GM19395 (cell line): Measurements from ENCODE around the gene ROCK2.
"Not testable (repeated sequence)": the region's sequence is repeated elsewhere in the genome, so short reads cannot be mapped to it uniquely, and the experiment has no call there.

Source experiments
- ATAC-seq: cut with Tn5 transposase; IDR thresholded peaks from one replicate; pipeline ENCODE4 v1.9.1; 2021; ENCODE audit warnings: mild to moderate bottlenecking, moderate library complexity; ENCODE audit not compliant: unreplicated experiment

ROCK2 gene

DNA sequence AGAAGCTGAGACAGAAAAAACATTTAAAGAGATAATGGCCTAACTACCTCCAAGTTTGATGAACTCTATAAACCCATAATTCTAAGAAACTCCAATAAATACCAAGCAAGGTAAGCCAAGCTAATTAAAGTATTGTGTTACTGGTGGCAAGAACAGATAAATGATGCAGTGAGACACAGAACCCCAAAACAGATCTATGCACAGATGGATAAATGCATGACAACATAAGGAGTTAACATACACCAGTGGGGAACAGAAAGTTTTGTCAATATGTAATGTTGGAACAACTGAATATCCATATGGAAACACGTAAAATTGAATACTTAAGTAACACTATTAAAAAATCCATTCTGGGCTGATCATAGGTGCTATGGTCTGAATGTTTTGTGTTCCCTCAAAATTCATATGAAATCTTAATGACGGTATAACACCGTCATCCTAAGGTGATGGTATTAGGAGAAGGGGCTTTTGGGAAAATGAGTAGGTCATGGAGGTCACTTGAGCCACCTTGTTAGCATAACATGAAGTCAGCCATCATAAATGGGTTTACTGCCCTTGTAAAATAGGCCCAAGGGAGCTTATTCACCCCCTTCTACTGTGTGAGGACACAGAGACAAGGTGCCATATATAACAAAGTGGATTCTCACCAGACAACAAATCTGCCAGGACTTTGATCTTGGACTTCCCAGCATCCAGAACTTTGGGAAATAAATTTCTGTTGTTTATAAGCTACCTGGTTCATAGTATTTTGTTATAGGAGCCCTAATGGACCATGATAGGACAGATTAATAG lies 102.8 kb downstream of the ROCK2 start:
- ATAC-seq = no peak

DNA sequence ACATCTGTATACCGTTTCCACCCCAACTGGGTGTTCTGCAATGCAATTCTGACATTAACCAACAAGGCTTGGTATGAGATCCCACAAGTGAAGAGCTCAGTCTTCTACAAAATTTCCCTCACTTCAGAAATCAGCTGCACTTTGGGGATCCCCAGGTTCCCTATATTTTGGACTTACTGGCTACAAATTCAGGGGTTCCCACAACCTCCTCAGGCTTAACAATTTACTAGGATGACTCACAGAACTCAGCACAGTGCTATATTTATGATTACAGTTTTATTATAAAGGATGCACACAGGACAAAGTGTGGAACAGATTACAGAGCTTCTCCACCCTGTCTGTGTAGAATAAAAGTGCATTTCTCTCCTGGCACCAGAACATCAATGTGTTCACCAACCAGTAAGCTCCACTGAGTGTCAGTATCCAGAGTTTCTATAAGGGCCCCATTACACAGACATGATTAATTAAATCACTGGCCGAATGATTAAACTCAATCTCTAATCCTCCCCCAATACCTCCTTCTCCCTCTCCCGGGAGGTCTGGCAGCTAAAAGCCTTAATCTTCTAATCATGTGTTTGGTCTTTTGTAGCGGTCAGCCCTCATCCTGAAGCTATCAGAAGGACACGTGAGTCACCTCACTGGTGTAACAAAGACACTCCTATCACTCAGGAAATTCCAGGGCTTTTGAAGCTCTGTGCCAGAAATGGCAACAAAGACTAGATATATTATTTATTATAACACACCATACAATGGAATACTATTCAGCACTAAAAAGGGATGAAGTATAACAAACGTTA lies 104.6 kb downstream of the ROCK2 start:
- ATAC-seq = no peak

DNA sequence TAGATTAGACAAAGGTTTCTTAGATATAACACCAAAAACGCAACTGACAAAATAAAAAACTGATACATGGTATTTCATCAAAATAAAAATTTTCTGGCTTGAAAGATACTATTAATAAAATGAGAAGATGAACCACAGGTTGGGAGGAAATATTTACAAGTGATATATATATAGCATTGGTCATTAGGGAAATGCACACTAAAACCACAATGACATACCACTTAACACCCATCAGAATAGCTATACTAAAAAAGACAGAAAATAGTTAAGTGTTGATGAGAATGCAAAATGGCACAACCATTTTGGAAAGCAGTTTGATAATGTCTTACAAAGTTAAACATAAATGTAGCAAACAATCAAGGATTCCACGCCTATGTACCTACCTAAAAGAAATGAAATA lies 105.3 kb downstream of the ROCK2 start:
- no peak for ATAC-seq

DNA sequence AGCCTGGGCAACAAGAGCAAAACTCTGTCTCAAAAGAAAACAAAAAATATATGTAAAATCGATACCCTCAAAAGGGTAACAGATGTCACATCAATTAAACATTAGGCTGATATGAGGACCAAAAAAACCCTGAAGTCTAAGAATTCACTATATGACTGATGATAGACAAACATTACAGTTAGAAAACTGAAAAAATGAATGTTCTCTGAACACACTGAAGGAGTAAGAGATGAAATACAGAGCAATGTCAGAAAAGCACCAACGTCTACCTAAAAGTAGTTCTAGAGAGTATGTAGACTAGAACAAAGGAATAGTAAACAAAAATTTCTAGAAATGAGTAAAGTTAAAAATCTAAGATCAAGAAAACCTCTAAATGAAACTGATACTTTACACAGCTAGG lies 107.3 kb downstream of the ROCK2 start:
- no peak for ATAC-seq

DNA sequence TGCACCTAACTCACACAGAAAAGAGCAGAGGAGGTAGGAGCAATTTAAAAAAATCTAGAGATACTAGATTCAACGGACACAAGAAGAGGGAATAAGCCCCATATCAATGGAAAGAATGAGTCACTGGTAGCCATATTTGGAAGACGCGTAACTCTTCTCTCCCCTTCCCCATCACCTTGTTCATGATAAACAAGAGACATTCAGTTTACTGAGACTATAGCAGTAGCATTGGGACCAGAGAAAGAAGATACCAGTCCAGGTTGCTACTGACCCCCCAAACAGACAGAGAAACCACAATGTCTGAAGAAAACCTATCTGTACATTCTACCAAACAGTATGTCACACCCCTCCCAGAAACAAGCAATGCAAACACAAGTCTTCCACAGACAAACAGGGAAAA lies 108.1 kb downstream of the ROCK2 start:
- no peak for ATAC-seq

DNA sequence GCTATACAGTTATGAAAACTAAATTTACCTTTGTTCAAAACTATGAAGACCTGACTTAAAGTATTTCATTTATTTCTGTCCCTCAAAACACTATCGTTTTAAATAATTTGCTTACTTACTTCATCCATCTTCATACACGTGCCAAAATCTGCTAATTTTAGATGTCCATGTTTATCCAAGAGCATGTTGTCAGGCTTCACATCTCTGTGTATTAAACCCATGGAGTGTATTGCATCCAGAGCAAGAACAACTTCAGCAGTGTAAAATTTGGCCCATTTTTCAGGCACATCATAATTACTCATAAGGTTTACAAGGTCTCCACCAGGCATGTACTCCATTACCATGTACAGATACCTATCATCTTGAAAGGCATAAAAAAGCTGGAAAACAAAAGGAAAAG lies 108.9 kb downstream of the ROCK2 start:
- no peak for ATAC-seq

DNA sequence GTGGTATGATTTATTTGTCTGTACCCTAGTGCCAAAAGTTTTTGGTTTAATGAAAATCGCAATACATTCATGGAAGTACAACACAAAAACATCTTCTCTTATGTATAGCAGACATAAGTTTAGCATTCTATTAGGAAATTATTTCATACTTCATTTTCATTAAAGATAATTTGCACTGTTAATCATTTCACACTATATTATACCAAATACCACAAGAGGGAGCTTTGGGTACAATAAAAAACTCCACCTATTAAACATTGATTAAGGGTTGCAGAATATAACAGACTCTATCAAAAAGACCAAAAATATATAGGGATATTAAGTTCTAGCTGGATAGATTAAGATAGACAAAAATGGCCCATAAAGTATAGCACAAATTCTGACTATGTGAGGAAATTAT lies 110.1 kb downstream of the ROCK2 start:
- no peak for ATAC-seq

DNA sequence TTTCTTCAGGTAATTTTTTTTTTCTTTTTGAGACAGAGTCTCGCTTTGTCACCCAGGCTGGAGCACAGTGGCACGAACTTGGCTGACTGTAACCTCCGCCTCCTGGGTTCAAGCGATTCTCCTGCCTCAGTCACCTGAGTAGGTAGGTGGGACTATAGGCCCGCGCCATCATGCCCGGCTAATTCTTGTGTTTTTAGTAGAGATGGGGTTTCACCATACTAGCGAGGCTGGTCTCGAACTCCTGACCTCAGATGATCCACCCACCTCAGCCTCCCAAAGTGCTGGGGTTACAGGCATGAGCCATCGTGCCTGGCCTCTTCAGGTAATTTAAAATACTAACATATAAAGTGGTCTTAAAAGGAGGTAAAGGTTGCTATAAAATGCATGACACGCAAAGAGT lies 113.2 kb downstream of the ROCK2 start:
- not testable (repeated sequence) for ATAC-seq

DNA sequence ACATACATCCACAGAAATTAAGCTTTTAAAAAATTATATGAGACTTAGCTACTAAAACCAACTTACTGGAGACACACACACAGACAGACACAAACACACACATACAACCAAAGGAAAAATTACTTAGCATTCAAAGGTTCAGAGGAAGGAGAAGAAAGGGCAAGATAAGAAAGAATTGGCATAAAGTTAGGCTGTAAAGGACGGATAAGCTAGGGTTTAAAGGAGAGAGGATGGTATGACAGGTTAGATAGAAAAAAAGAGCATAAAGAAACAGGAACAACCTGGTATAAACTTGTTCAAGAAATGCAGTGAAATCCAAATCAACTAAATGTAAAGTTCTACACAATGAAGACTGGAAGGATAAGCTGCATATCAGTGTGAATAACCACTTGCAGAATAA lies 115.7 kb downstream of the ROCK2 start:
- ATAC-seq = no peak

DNA sequence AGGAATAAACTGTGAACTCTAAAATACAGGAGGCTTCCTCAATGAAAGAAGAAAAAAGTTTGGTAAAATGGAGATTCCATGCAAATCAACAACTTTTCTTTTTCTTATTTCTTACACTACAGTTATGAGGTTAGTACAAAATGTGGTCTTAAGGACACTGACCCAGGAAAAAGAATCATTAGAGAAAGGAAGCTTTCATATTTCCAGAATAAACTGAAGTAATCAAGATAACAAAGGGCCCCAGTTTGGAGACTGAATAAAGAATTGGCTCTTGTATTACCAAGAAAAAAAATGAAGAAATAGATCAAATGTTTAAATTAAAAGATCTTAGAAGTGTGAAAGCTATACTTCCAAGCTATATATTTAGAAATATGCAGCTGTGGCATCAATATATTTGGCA lies 116.8 kb downstream of the ROCK2 start:
- no peak for ATAC-seq

DNA sequence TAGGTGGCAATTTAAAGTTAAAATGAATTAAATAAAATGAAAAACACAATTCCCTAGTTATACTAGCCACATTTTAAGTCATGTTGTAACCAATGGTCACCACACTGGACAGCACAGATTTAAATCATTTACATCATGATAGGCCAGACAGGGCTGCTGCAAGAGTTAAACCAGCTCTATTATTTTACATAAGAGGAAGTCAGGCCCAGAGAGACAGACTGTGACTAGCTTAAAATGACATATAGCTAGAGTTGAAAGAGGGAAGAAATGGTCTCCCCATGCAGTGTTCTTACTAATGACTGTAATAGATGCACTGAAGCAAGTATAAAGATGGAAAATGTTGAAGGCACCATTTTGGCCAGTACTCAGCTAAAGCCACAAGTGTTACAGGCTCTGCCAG lies 119.5 kb downstream of the ROCK2 start:
- no peak for ATAC-seq

DNA sequence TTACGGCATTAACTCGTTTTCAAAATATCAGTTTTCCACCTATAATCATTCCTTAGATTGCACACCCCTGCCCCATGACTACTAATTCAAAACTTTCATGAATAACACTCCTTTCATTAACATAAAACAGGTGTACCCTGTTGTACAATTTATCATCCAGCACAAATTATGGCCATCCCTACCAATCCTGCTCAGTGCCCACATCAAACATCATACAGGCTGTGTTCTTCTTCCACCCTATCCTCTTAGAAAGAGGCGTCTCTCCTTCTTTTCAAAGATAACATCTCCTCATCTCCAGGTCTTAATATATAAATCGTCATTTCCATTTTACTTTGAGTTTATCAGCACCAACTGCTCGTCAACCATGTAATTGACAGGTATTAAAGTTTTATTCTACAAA lies 121.6 kb downstream of the ROCK2 start:
- ATAC-seq = no peak

DNA sequence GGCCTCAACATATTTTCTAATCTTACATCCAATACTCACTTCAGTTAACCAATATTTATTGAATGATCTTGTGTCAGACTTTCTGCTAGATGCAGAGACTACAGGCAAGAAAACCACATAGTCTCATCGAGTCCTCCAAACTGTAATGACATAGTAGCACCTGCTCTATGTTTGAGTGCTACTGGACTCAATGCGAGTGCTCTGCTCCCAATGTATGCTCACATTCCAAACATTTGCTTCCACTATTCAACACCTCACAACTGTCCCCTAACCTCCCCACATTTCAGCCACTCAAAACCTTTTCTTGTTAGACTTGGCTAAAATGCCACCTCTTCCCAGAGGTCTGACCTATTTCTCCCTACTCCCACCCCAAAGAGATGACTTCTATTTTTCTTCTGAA lies 124.0 kb downstream of the ROCK2 start:
- no peak for ATAC-seq

DNA sequence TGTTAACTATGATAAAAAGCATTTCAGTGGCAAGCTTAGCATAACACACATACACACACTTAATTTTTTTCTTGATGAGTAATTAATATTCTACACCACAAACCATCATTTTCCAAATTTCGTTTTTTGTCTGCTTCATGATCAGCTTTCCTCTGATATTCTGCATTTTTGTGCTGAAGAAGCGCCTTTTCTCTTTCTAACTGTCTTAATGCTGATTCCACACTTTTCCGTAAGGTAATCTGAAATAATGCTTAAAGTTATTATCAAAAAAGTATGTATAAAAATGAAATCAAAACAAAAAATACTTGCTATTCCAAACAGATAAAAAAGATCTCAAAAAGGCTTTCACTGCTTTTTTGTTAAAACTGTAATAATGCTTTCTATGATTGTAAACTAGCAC lies 129.0 kb downstream of the ROCK2 start:
- no peak for ATAC-seq

DNA sequence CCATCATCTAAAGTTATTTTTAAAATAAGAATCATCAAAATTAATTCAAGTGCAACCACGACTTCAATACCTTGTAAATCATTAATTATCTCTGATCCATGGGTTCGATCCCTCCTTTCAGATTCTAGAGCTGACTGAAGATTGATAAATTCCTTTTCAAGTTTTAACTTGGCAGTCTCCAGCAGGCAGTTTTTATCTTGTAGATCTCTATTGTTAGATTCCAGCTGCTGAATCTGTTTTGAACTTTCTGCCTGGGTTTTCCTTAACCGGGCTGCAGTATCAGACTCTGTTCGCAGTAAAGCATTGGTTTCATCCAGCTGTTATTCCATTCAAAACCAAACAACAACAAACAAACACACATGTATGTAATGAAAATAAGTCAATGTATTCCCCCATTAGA lies 129.7 kb downstream of the ROCK2 start:
- no peak for ATAC-seq

DNA sequence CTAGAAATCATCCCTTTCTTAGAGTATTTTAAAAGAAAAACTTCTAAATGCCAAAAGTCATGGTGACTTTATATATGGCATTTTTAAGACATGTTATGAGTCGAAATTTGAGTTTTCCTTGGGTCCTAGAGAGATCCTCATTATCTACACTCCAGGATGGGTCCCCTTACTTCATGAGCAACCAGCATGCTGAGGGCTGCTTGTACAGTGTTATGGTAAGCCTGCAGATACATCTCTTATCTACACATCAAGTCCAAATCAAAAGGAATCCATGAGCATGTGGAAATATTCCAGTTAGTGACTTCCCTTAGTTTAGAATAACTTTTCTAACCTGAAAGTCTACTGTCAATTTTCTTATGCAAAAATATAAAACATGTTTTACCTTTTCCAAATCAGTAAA lies 130.5 kb downstream of the ROCK2 start:
- no peak for ATAC-seq

DNA sequence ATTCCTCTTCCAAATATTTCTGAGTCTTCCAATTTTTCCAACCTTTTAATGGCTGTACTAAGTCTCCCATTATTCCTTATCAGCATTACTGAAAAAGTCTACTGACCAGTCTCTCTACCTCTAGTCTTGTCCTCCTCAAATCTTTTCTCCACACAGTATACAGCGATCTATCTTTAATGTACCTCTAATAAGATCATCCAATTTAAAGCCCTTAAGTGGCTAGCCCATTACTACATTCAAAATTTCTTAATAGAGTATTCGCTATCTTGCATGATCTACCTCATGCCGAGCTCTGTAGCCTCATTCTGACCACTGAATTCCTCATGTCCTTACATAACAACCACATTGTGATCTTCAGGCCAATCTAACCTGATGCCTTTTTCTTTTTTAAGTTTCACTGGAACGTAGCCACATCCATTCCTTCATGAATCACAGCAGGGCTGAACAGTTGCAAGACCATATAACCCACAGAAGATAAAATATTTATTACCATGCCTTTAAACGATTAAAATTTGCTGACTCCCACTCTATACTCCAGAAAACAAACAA lies 131.3 kb downstream of the ROCK2 start:
- no peak for ATAC-seq

DNA sequence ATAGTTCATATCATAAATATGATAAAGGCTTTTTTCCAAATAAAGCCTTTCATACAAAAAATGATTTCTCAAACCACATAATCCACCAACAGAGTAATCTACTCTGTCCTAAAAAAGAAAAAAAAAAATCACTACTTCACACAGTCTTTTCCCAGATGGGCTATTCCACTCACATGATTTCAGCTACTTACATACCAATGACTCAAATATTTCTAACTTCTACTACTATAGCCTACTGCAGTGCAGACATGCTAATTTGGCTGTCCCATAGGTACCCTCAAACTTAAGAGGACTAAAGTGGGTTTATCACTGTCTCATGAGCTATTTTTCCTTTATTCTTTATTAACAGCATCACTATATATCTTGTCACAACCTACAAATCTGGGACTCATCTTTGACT lies 131.8 kb downstream of the ROCK2 start:
- ATAC-seq = no peak

DNA sequence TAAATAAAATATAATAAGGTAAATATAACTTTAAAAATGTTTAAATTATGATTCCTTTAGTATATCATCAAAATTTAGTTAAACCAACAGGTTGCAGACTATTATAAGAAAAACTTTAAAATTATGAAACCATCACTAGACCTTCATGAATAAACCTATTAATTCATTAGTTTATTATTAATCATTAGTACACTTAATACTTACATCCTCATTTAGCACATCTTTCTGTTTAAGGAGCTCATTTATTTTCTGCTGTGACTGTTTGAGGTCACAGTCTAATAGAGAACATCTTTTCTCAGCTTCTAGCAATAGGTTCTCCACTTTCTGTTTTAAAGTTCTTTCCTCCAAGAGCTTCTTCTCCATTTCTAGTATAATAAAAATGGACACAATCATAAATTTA lies 136.4 kb downstream of the ROCK2 start:
- no peak for ATAC-seq

DNA sequence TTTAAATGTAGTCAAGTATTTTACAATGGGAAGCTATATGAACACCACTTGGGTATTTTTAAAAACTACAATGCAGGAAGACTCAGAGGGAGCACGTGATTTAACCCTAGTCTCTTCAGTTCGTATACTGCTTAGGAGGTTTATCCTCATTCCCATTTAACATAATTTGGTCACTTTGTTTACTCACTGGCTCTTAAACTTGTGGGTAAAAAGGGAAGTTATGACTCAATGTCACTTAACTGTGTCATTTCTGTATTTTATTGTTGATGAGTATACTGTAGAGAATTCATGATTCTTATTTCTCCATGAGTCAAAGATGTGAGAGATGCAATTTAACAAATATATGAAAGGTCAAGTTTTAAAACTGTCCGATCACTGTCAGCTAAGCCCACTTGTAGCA lies 141.0 kb downstream of the ROCK2 start:
- ATAC-seq = peak; percentile 83

DNA sequence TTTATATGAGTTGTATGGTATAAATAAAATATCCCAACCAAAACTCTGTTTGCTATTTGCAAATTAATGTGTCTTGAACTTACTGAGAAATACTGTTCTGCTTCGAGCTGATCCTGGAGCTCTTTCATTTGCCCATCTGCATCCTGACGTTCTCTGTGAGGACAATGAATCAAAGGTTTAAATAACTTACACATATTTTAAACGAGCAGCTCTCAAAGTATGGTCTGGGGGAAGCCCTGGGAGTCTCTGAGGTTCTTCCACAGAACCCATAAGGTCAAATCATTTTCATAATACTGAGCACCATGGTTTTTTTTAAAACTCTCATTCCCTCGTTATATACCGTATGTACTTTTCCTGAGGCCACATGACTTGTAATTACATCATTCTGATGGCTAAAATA lies 142.5 kb downstream of the ROCK2 start:
- no peak for ATAC-seq

DNA sequence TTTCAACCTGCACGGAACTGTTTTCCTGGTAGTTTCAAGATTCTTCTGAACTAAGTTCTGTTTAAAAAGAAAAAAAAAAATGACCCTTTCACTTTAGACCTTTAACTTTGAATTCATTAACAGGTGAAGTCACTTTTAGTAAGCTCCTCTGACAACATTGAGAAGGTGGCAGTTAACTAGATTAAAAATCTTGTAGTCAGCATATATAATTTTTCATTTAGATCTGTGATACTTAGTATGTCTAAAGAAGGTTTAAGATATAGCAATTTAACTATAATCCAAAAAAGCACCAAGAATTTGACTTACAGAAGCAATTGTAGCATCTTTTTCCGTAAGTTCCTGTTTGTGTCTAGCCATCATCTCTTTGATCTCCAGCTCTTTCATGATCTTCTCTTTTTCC lies 143.8 kb downstream of the ROCK2 start:
- no peak for ATAC-seq
